C4-2B (cell line): ENCODE results near the gene ZCWPW1.

Experiments
- H3K27ac ChIP-seq: fragments of 450-650 bp; 2 replicates; pipeline ENCODE4 v1.5.1; 2017
- CTCF ChIP-seq: fragments of 450-650 bp; conservative IDR thresholded peaks from 2 replicates; pipeline ENCODE4 v1.5.1; 2017; ENCODE audit warnings: mild to moderate bottlenecking
- ZFX ChIP-seq: fragments of 450-650 bp; IDR thresholded peaks from 2 replicates; pipeline ENCODE4 v1.6.1; 2017

The ZCWPW1 gene

GRCh38 chr7:100423315-100423714 is 5.2 kb downstream of the ZCWPW1 start:
- H3K27ac ChIP-seq, result no peak overlapping the region
- TF ChIP-seq CTCF (no peak), ZFX (no peak)

GRCh38 chr7:100419660-100420226 is 8.8 kb downstream of the ZCWPW1 start:
- no peak overlapping the region for H3K27ac ChIP-seq
- TF ChIP-seq ZFX, result no peak
- no peak for TF ChIP-seq CTCF

GRCh38 chr7:100418930-100419659 is 9.4 kb downstream of the ZCWPW1 start:
- TF ChIP-seq CTCF (no peak; the same call in 1 of the 2 replicates), ZFX (no peak)
- H3K27ac ChIP-seq, result no peak overlapping the region

GRCh38 chr7:100415448-100415847 is 13.1 kb downstream of the ZCWPW1 start:
- H3K27ac ChIP-seq, result no peak overlapping the region
- TF ChIP-seq ZFX, result no peak
- TF ChIP-seq CTCF, result no peak

- no peak overlapping the region for H3K27ac ChIP-seq
- TF ChIP-seq ZFX (no peak), CTCF (no peak)
Measured at GRCh38 chr7:100413889-100414288, 14.6 kb downstream of the ZCWPW1 start.

- H3K27ac ChIP-seq, result no peak overlapping the region
- TF ChIP-seq ZFX (no peak), CTCF (no peak)
Measured at GRCh38 chr7:100413346-100413745, 15.2 kb downstream of the ZCWPW1 start.

- no peak overlapping the region for H3K27ac ChIP-seq
- no peak for TF ChIP-seq ZFX
- no peak for TF ChIP-seq CTCF
Measured at GRCh38 chr7:100411101-100411500, 17.4 kb downstream of the ZCWPW1 start.
